Psoas muscle (tissue), 8 donors: ENCODE measurements around the gene GOLGA2. TPM values are rescaled to one million over a fixed set of nuclear protein-coding genes. Genes with fewer than 3 reads are reported as not detected.

ENCODE experiments used
- ATAC-seq, 4 donors: fragments of 200-7000 bp; cut with Tn5 transposase; one replicate each; pipeline ENCODE4 v1.9.1; 2020; ENCODE audit warnings: moderate library complexity in 3 of 4, mild to moderate bottlenecking in 2 of 4
- DNase-seq, 2 donors: peaks; one replicate each; pipeline ENCODE4 v3.0.0-alpha.2; 2020
- H3K27ac ChIP-seq: fragments of 200-600 bp; one replicate; pipeline ENCODE4 v1.8.0; 2022
- H3K27me3 ChIP-seq, 3 donors: fragments of 200-600 bp in 1 of 3; one replicate each; pipeline versions ENCODE4 v1.6.1 to v1.8.0; 2013 to 2022; ENCODE audit warnings: low read length in 2 of 3, mild to moderate bottlenecking in 2 of 3, moderate library complexity in 1 of 3; ENCODE audit not compliant: insufficient read depth in 3 of 3
- H3K36me3 ChIP-seq, 2 donors: fragments of 200-600 bp in 1 of 2; one replicate each; pipeline versions ENCODE4 v1.6.1 to v1.8.0; 2013 to 2022; ENCODE audit warnings: low read depth in 1 of 2, mild to moderate bottlenecking in 1 of 2, moderate library complexity in 1 of 2; ENCODE audit not compliant: insufficient read depth in 1 of 2
- H3K4me1 ChIP-seq: fragments of 200-600 bp; one replicate; pipeline ENCODE4 v1.8.0; 2022
- H3K4me3 ChIP-seq: fragments of 200-600 bp; one replicate; pipeline ENCODE4 v1.8.0; 2022; ENCODE audit warnings: mild to moderate bottlenecking
- H3K9me3 ChIP-seq: fragments of 200-600 bp; one replicate; pipeline ENCODE4 v1.8.0; 2022
- CTCF ChIP-seq: fragments of 200-600 bp; IDR thresholded peaks from one replicate; pipeline ENCODE4 v1.8.0; 2022; ENCODE audit warnings: antibody characterized with exemption
- WGBS, 3 donors: extraction: QIAGEN DNeasy Blood & Tissue Kit; methylation state at CpG; one replicate each; pipeline versions ENCODE4 v1.1.6 to v1.1.7; 2013; 5-methylcytosine and 5-hydroxymethylcytosine counted together
- intact Hi-C, 2 donors: fragments of 100-400 bp; cut with DNase I; formaldehyde crosslinking; loops; one replicate each; pipeline versions ENCODE4 v1.11.0 to v1.14.2; 2022
- polyA plus RNA-seq, 3 donors: library from polyadenylated mRNA; stranded (reverse); fragments of 200-250 nt; gene quantifications; one replicate each; pipeline ENCODE4 v1.2.3, GENCODE V29; 2013
- total RNA-seq, 4 donors: library from RNA; stranded (reverse); fragmentation: NEBNext Ultra II Directional in 2 of 4; extraction: Animal tissue kit (Norgen Biotek cat#: 25700) in 2 of 4; gene quantifications; one replicate each; pipeline versions ENCODE4 v1.2.1 to v1.2.4, GENCODE V29; 2021 to 2023
- donor health status: healthy with polysubstance abuse.
- donor health status: DM: no; HTN: no; CAD: no; lungs with moderate emphysema.
- donor health status: Bipolar disorder and iron deficiency.
- donor health status: healthy.
- donor health status: DM: yes; HTN: yes; CAD: no.
- donor health status: DM: no; HTN: no; CAD: no.
- donor health status: DM: no; HTN: no; CAD: no.
- donor health status: DM: yes; HTN: yes; CAD: no.

GOLGA2 gene
- total and polyA plus RNA-seq, 7 donors, result 57.2 to 85.3 (median 72.4) TPM

DNA sequence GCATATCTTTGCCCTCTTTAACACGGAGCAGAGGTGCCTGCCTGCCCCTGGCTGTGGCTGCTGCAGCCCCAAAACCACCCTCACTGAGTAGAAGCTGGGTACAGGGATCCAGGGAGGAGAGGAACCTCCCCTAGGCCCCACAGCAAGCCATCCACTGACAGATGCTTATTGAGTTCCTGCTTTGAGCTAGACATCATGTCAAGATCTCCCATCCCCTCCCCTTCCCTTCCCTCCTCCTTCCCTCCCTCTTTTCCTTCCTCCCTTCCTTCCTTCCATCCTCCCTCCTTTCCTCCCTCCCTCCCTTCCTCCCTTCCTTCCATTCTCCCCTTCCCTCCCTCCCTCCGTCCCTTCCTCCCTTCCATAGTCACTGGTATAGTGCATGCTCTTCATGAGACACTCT lies 29.3 kb downstream of the GOLGA2 start:
- peaks cover 0 to 24% (median 6%) of the 10 kb centered on the region in 3 donors for H3K27me3 ChIP-seq
- no peak for TF ChIP-seq CTCF
- WGBS, 3 donors, result 53 to 63% (median 59%) methylated on average over 2 of the region's 2 CpGs
- H3K9me3 ChIP-seq, result no peaks in the 10 kb centered on the region
- DNase-seq, result no peak
- intact Hi-C loops, result loop anchor here in 1 of 2 donors (10.0 kb wide), 1 partner anchor 58 kb away; no protein-coding TSS in a partner anchor
- no peak for ATAC-seq
- no peaks in the 10 kb centered on the region for H3K36me3 ChIP-seq
- H3K4me3 ChIP-seq, result no peak overlapping the region
- no peaks in the 10 kb centered on the region for H3K4me1 ChIP-seq
- no peak overlapping the region for H3K27ac ChIP-seq

- WGBS, 3 donors, result 50 to 58% (median 52%) methylated on average over 12 to 13 of the region's 13 CpGs
- H3K4me3 ChIP-seq, result no peak overlapping the region
- no peak overlapping the region for H3K27ac ChIP-seq
- H3K9me3 ChIP-seq, result no peaks in the 10 kb centered on the region
- TF ChIP-seq CTCF, result no peak
- no peaks in the 10 kb centered on the region for H3K4me1 ChIP-seq
- H3K36me3 ChIP-seq, result no peaks in the 10 kb centered on the region
- peaks cover 0 to 15% (median 1%) of the 10 kb centered on the region in 3 donors for H3K27me3 ChIP-seq
- intact Hi-C loops, result loop anchor here in 1 of 2 donors (10.0 kb wide), 1 partner anchor 59 kb away; no protein-coding TSS in a partner anchor
- ATAC-seq (peak in 1 of 4 donors; percentile 13), DNase-seq (peak; percentile 61 to 72)
These were observed 30.2 kb downstream of the GOLGA2 start for GRCh38 chr9:128245421-128246151.

- intact Hi-C loops, result loop anchor here in 1 of 2 donors (10.0 kb wide), 1 partner anchor 60 kb away; no protein-coding TSS in a partner anchor
- no peaks in the 10 kb centered on the region for H3K9me3 ChIP-seq
- H3K27ac ChIP-seq, result no peak overlapping the region
- TF ChIP-seq CTCF, result no peak
- H3K27me3 ChIP-seq, result peaks cover 0 to 11% (median 1%) of the 10 kb centered on the region in 3 donors
- ATAC-seq, result peak; percentile 36 to 72 (median 63)
- no peaks in the 10 kb centered on the region for H3K36me3 ChIP-seq
- no peaks in the 10 kb centered on the region for H3K4me1 ChIP-seq
- DNase-seq, result peak; percentile 87 to 92
- 9 to 14% (median 13%) methylated on average over 8 to 18 of the region's 18 CpGs for WGBS, 3 donors
- H3K4me3 ChIP-seq, result peak overlapping the region; percentile 44
These were observed 31.0 kb downstream of the GOLGA2 start for GRCh38 chr9:128244837-128245231.

GRCh38 chr9:128244091-128244836 lies 31.5 kb downstream of the GOLGA2 start:
- Histone ChIP-seq H3K27me3 (peaks cover 0 to 11% (median 1%) of the 10 kb centered on the region in 3 donors), H3K27ac (no peak overlapping the region), H3K4me1 (no peaks in the 10 kb centered on the region), H3K9me3 (no peaks in the 10 kb centered on the region), H3K36me3 (no peaks in the 10 kb centered on the region), H3K4me3 (peak overlapping the region; percentile 44)
- DNase-seq (no peak), ATAC-seq (peak in 2 of 4 donors; percentile 3 to 24)
- WGBS, 3 donors, result 44 to 66% (median 52%) methylated on average over 13 of the region's 13 CpGs
- no peak for TF ChIP-seq CTCF
- intact Hi-C loops, result loop anchor here in 1 of 2 donors (10.0 kb wide), 1 partner anchor 61 kb away; no protein-coding TSS in a partner anchor
